K562 (cell line): ENCODE data around the gene UPF1. TPM values are rescaled to one million over a fixed set of nuclear protein-coding genes. Genes with fewer than 3 reads are reported as not detected.

Experiments used
- CREB1 ChIP-seq, 2 experiments: sonication (generic) in 1 of 2; formaldehyde crosslinking in 1 of 2; IDR thresholded peaks; 2 replicates each; pipeline versions ENCODE4 v1.6.1 to v1.8.0; 2012 to 2022; ENCODE audit warnings: inconsistent platforms in 1 of 2, mild to moderate bottlenecking in 1 of 2, missing genetic modification reagents in 1 of 2, moderate library complexity in 1 of 2
- CREM ChIP-seq: IDR thresholded peaks from 2 replicates; pipeline ENCODE4 v1.6.1; 2014; ENCODE audit warnings: antibody characterized with exemption, low read depth
- HDAC1 ChIP-seq, 2 experiments: fragments of 450-650 bp; IDR thresholded peaks; 2 replicates each; pipeline ENCODE4 v1.6.1; 2016 to 2017; ENCODE audit warnings: inconsistent platforms in 1 of 2, mild to moderate bottlenecking in 1 of 2, moderate library complexity in 1 of 2
- HMGN3 ChIP-seq: IDR thresholded peaks from 2 replicates; pipeline ENCODE4 v1.6.1; 2011; ENCODE audit warnings: borderline replicate concordance, low read depth, mild to moderate bottlenecking, mixed read lengths, low read length; ENCODE audit not compliant: insufficient read length; ENCODE audit errors: extremely low read depth
- NR2F6 ChIP-seq: fragments of 450-650 bp; formaldehyde crosslinking; IDR thresholded peaks from 2 replicates; pipeline ENCODE4 v1.4.0; 2020; ENCODE audit warnings: mild to moderate bottlenecking
- PCBP1 ChIP-seq: fragments of 200-400 bp; formaldehyde crosslinking; IDR thresholded peaks from 2 replicates; pipeline ENCODE4 v1.6.1; 2018; ENCODE audit warnings: mild to moderate bottlenecking, low read depth, low read length; ENCODE audit not compliant: poor library complexity, severe bottlenecking
- PHF8 ChIP-seq: fragments of 200-600 bp; sonication (generic); IDR thresholded peaks from 2 replicates; pipeline ENCODE4 v1.6.1; 2012; ENCODE audit warnings: mixed run types, mild to moderate bottlenecking, inconsistent platforms, low read length, moderate library complexity, borderline replicate concordance
- SIN3B ChIP-seq: fragments of 450-650 bp; IDR thresholded peaks from 2 replicates; pipeline ENCODE4 v1.6.1; 2017; ENCODE audit warnings: low read depth, mild to moderate bottlenecking, moderate library complexity
- SMAD4 ChIP-seq: fragments of 250-450 bp; sonication (Bioruptor Pico); conservative IDR thresholded peaks from 2 replicates; pipeline ENCODE4 v1.8.0; 2021; ENCODE audit warnings: inconsistent platforms, mild to moderate bottlenecking, moderate library complexity
- SPI1 ChIP-seq: IDR thresholded peaks from 2 replicates; pipeline ENCODE4 v1.6.1; 2011; ENCODE audit warnings: low read depth, low read length, control low read depth, borderline replicate concordance
- TBP ChIP-seq: optimal IDR thresholded peaks from 2 replicates; pipeline ENCODE3; 2011; ENCODE audit warnings: low read depth, low read length, improper control_type of control experiment
- ZNF175 ChIP-seq: fragments of 200-800 bp; sonication (Bioruptor generic); IDR thresholded peaks from 2 replicates; pipeline ENCODE4 v1.6.1; 2016; ENCODE audit warnings: low read depth, mild to moderate bottlenecking, missing genetic modification characterization, missing compliant biosample characterization
- ZNF212 ChIP-seq: fragments of 450-650 bp; formaldehyde crosslinking; IDR thresholded peaks from 2 replicates; pipeline ENCODE4 v1.4.0; 2020; ENCODE audit warnings: mild to moderate bottlenecking
- ZNF263 ChIP-seq: sonication (generic); formaldehyde crosslinking; IDR thresholded peaks from 2 replicates; pipeline ENCODE4 v1.8.0; 2022; ENCODE audit warnings: mild to moderate bottlenecking, missing genetic modification reagents, borderline replicate concordance
- ZNF76 ChIP-seq: fragments of 250-450 bp; sonication (Bioruptor Pico); IDR thresholded peaks from 2 replicates; pipeline ENCODE4 v1.4.0; 2020; ENCODE audit warnings: mild to moderate bottlenecking, moderate library complexity, borderline replicate concordance
- polyA plus RNA-seq, 8 experiments: library from polyadenylated mRNA; depleted of rRNA in 4 of 8; stranded (reverse) in 5 of 8; unstranded in 3 of 8; fragments of >200 nt; fragmentation: Nextera tagmentation in 2 of 8; fragmentation: Illumina TruSeq in 1 of 8; extraction: Ambion mirVana in 2 of 8; extraction: Trizol in 1 of 8; gene quantifications; 2 replicates each; pipeline versions ENCODE4 v1.2.1 to v1.2.3, GENCODE V29; 2011 to 2014; ENCODE audit warnings: inconsistent platforms in 1 of 8, missing spikeins in 1 of 8
- total RNA-seq, 7 experiments: library from RNA; depleted of rRNA in 6 of 7; stranded (reverse); fragments of >200 nt in 6 of 7; fragmentation: Illumina TruSeq in 2 of 7; extraction: Trizol in 2 of 7; gene quantifications; 2 replicates each; pipeline versions ENCODE4 v1.2.1 to v1.2.3, GENCODE V29; 2011 to 2021; ENCODE audit warnings: low replicate concordance in 1 of 7
- TF ChIP-seq, protein P1 (sequence below): sonication (generic); formaldehyde crosslinking; IDR thresholded peaks from 2 replicates; pipeline ENCODE4 v1.8.0; 2022; ENCODE audit warnings: mild to moderate bottlenecking, missing genetic modification reagents
- TF ChIP-seq, protein P2 (sequence below): fragments of 250-450 bp; sonication (Bioruptor Pico); IDR thresholded peaks from 2 replicates; pipeline ENCODE4 v1.4.0; 2020; ENCODE audit warnings: borderline replicate concordance
- TF ChIP-seq, protein P3 (sequence below): sonication (generic); formaldehyde crosslinking; IDR thresholded peaks from 2 replicates; pipeline ENCODE4 v1.8.0; 2022; ENCODE audit warnings: missing genetic modification reagents, mild to moderate bottlenecking, moderate library complexity, borderline replicate concordance
- TF ChIP-seq, protein P4 (sequence below), 2 experiments: fragments of 450-650 bp; conservative IDR thresholded peaks; 2 replicates each; pipeline ENCODE4 v1.6.1; 2017; ENCODE audit warnings: mild to moderate bottlenecking in 2 of 2, moderate library complexity in 2 of 2

UPF1 gene
- total and polyA plus RNA-seq, 9 of the 15 experiments (the other 6 are each of a cell fraction or from before 2014, with no cell fraction given), result 0.34 to 103 (median 27.9) TPM

DNA sequence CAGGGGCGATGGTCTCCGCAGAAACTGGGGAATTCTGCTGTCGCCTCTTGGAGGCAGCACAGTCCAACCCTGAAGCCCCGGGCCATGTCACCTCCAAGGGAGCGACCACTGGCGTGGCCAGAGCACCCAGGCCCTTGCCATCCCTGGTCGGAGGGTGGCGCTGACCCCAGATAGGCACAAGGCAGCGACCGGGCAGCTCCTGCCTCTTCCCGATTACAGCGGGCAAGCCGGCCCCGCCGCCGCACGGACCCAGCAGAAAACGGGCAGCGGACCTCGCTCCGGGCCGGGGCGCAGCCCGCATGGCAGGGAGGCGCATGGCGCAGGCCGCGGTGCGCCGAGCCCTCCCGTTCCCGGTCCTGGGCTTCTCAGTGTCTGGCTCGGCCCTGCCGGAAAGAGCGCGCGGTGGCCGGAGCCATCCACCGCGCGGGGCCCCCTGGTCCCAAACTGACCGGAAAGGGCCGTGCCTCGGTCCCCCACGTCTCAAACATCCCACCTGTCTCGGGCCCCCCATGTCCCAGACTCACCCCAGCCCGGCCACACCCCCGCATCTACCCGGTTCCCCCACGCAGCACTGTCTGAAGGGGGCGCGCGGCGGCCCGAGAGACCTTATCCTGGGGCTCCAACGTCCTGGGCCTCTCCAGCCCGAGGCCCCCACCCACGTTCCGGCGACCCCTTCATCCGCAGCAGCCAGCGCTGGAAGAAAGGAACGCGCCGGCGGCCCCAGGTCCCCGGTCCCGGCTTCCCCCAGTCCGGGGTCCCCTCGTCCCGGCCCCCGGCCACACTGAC lies 63.5 kb downstream of the UPF1 start (continued):
- TF ChIP-seq HDAC1 (IDR thresholded peaks at IDR 0.05) (peak in 1 of 2 experiments; percentile 24; a peak in 1 of 4 replicates), CREB1 (IDR thresholded peaks at IDR 0.05) (no peak), CREB1 (CRISPR knock-in tag; IDR thresholded peaks at IDR 0.05) (peak; percentile 46; the same call in 1 of the 2 replicates), SIN3B (no peak), PHF8 (peak; percentile 8; the same call in 1 of the 2 replicates), ZNF175 (no peak), SPI1 (no peak), ZNF212 (CRISPR knock-in tag) (no peak), SMAD4 (CRISPR knock-in tag) (no peak), NR2F6 (CRISPR knock-in tag) (no peak), HMGN3 (peak; percentile 37), CREM (peak; percentile 28; the same call in 1 of the 2 replicates), ZNF263 (CRISPR knock-in tag) (peak; percentile 32; the same call in 1 of the 2 replicates), ZNF76 (CRISPR knock-in tag) (no peak), PCBP1 (no peak), TBP (peak; percentile 15)
- TF ChIP-seq, protein P1, sequence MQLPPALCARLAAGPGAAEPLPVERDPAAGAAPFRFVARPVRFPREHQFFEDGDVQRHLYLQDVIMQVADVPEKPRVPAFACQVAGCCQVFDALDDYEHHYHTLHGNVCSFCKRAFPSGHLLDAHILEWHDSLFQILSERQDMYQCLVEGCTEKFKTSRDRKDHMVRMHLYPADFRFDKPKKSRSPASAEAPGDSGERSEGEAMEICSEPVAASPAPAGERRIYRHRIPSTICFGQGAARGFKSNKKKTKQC, result 0 out of 2 replicates have a peak, but pooled peaks have one; percentile 46
- TF ChIP-seq, protein P2, sequence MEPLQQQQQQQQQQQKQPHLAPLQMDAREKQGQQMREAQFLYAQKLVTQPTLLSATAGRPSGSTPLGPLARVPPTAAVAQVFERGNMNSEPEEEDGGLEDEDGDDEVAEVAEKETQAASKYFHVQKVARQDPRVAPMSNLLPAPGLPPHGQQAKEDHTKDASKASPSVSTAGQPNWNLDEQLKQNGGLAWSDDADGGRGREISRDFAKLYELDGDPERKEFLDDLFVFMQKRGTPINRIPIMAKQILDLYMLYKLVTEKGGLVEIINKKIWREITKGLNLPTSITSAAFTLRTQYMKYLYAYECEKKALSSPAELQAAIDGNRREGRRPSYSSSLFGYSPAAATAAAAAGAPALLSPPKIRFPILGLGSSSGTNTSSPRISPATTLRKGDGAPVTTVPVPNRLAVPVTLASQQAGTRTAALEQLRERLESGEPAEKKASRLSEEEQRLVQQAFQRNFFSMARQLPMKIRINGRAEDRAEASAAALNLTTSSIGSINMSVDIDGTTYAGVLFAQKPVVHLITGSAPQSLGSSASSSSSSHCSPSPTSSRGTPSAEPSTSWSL (CRISPR knock-in tag), result no peak
- TF ChIP-seq, protein P3, sequence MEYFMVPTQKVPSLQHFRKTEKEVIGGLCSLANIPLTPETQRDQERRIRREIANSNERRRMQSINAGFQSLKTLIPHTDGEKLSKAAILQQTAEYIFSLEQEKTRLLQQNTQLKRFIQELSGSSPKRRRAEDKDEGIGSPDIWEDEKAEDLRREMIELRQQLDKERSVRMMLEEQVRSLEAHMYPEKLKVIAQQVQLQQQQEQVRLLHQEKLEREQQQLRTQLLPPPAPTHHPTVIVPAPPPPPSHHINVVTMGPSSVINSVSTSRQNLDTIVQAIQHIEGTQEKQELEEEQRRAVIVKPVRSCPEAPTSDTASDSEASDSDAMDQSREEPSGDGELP, result peak; percentile 41; the same call in 1 of the 2 replicates
- TF ChIP-seq, protein P4, sequence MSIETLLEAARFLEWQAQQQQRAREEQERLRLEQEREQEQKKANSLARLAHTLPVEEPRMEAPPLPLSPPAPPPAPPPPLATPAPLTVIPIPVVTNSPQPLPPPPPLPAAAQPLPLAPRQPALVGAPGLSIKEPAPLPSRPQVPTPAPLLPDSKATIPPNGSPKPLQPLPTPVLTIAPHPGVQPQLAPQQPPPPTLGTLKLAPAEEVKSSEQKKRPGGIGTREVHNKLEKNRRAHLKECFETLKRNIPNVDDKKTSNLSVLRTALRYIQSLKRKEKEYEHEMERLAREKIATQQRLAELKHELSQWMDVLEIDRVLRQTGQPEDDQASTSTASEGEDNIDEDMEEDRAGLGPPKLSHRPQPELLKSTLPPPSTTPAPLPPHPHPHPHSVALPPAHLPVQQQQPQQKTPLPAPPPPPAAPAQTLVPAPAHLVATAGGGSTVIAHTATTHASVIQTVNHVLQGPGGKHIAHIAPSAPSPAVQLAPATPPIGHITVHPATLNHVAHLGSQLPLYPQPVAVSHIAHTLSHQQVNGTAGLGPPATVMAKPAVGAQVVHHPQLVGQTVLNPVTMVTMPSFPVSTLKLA (conservative IDR thresholded peaks at IDR 0.05), result peak in 1 of 2 experiments; percentile 59; a peak in 1 of 4 replicates
